DND-41 (cell line): Measurements from ENCODE around the gene TMEM39A.

Experiments used
- ATAC-seq: fragments of 200-7000 bp; cut with Tn5 transposase; 3 replicates; pipeline ENCODE4 v1.9.1; 2021; ENCODE audit warnings: low read depth; ENCODE audit not compliant: insufficient read depth
- DNase-seq: peaks from one replicate; pipeline ENCODE4 v3.0.0-alpha.2; 2020
- H2AFZ ChIP-seq: 2 replicates; pipeline ENCODE4 v1.6.0; 2012; ENCODE audit warnings: low read depth, low read length
- H3K27ac ChIP-seq: 2 replicates; pipeline ENCODE4 v1.5.1; 2012; ENCODE audit warnings: low read length, inconsistent platforms
- H3K27me3 ChIP-seq: fragments of 200-600 bp; sonication (generic); 2 replicates; pipeline ENCODE4 v1.6.0; 2012; ENCODE audit warnings: low read length, mild to moderate bottlenecking, inconsistent platforms; ENCODE audit not compliant: insufficient read depth, poor library complexity
- H3K36me3 ChIP-seq: 2 replicates; pipeline ENCODE4 v1.5.1; 2012; ENCODE audit warnings: low read length, inconsistent platforms; ENCODE audit not compliant: insufficient read depth
- H3K4me1 ChIP-seq: 2 replicates; pipeline ENCODE4 v1.5.1; 2012; ENCODE audit warnings: mild to moderate bottlenecking, low read length; ENCODE audit not compliant: insufficient read depth
- H3K4me2 ChIP-seq: 2 replicates; pipeline ENCODE4 v1.6.0; 2012; ENCODE audit warnings: mild to moderate bottlenecking, moderate library complexity, low read length, inconsistent platforms; ENCODE audit not compliant: insufficient read depth
- H3K4me3 ChIP-seq, 2 experiments: fragments of 200-600 bp in 1 of 2; shearing (Covaris generic) in 1 of 2; 2 replicates each; pipeline ENCODE4 v1.5.1; 2012 to 2016; ENCODE audit warnings: inconsistent platforms in 2 of 2, low read length in 2 of 2, mild to moderate bottlenecking in 2 of 2, low read depth in 1 of 2, moderate library complexity in 1 of 2
- H3K79me2 ChIP-seq: 2 replicates; pipeline ENCODE4 v1.6.0; 2012; ENCODE audit warnings: low read length, inconsistent platforms; ENCODE audit not compliant: insufficient read depth
- H3K9ac ChIP-seq: 2 replicates; pipeline ENCODE4 v1.6.0; 2012; ENCODE audit warnings: low read depth, mild to moderate bottlenecking, inconsistent platforms, low read length, moderate library complexity
- H3K9me3 ChIP-seq: 2 replicates; pipeline ENCODE4 v1.5.1; 2012; ENCODE audit warnings: low read length, moderate library complexity, mild to moderate bottlenecking, inconsistent platforms; ENCODE audit not compliant: insufficient read depth, severe bottlenecking
- H4K20me1 ChIP-seq: 2 replicates; pipeline ENCODE4 v1.6.0; 2012; ENCODE audit warnings: low read length; ENCODE audit not compliant: insufficient read depth
- CTCF ChIP-seq: IDR thresholded peaks from 2 replicates; pipeline ENCODE4 v1.5.1; 2012; ENCODE audit warnings: borderline replicate concordance, low read length, moderate library complexity, mild to moderate bottlenecking; ENCODE audit not compliant: poor library complexity, severe bottlenecking; ENCODE audit errors: extremely low read depth
- EZH2 ChIP-seq: IDR thresholded peaks from 3 replicates; pipeline ENCODE4 v1.6.1; 2012; ENCODE audit warnings: borderline replicate concordance, low read depth, mild to moderate bottlenecking, moderate library complexity, low read length, inconsistent platforms; ENCODE audit not compliant: severe bottlenecking

TMEM39A gene

GRCh38 chr3:119507404-119507803 is 44.0 kb upstream of the TMEM39A start:
- H3K79me2 ChIP-seq, result peaks cover 5% of the 10 kb centered on the region

GRCh38 chr3:119506631-119507030 is 43.2 kb upstream of the TMEM39A start:
- Histone ChIP-seq H4K20me1 (no peaks in the 10 kb centered on the region), H3K9ac (no peak overlapping the region), H3K4me2 (no peak overlapping the region), H3K4me1 (no peaks in the 10 kb centered on the region; the same call in 1 of the 2 replicates), H3K27ac (no peak overlapping the region), H3K36me3 (peaks cover 65% of the 10 kb centered on the region), H3K4me3 (no peak overlapping the region), H3K27me3 (no peaks in the 10 kb centered on the region), H3K9me3 (no peaks in the 10 kb centered on the region), H3K79me2 (peaks cover 7% of the 10 kb centered on the region), H2AFZ (no peak overlapping the region)
- TF ChIP-seq EZH2 (no peak), CTCF (no peak)
- DNase-seq, result no peak
- no peak for ATAC-seq

More at GRCh38 chr3:119507404-119507803, 44.0 kb upstream of the TMEM39A start:
- TF ChIP-seq EZH2, result no peak
- TF ChIP-seq CTCF, result no peak
- Histone ChIP-seq H2AFZ (no peak overlapping the region), H4K20me1 (no peaks in the 10 kb centered on the region), H3K9ac (no peak overlapping the region), H3K4me1 (no peaks in the 10 kb centered on the region; the same call in 1 of the 2 replicates), H3K4me2 (no peak overlapping the region), H3K27ac (no peak overlapping the region), H3K9me3 (no peaks in the 10 kb centered on the region), H3K4me3 (no peak overlapping the region), H3K36me3 (peaks cover 65% of the 10 kb centered on the region), H3K27me3 (no peaks in the 10 kb centered on the region)
- no peak for DNase-seq
- ATAC-seq, result no peak

DNA sequence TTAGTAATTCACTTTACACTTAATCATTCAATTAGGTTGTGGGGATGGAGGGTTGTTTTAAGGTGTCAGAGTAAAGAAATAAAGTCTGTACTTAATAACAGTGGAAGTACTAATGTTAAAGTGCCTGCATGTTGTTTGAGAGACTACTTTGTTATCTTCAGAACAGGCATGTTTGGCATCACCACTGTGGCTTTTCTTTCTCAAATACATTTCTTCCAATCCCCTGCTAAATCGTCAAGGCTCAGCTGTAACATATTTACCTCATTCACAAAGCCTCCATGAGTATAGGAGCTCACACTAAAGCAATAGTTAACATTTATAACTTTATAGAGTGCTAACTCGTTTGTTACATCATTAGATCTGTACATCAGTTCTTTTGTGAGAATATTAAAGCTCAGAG is 37.5 kb upstream of the TMEM39A start:
- no peak for ATAC-seq
- peak overlapping the region; percentile 78; the same call in 1 of the 2 replicates for H3K4me2 ChIP-seq
- no peak for TF ChIP-seq EZH2
- no peak for TF ChIP-seq CTCF
- H4K20me1 ChIP-seq, result no peaks in the 10 kb centered on the region
- no peaks in the 10 kb centered on the region for H3K27me3 ChIP-seq
- no peak overlapping the region for H3K9ac ChIP-seq
- DNase-seq, result no peak
- no peak overlapping the region for H2AFZ ChIP-seq
- H3K79me2 ChIP-seq, result peaks cover 42% of the 10 kb centered on the region
- H3K4me3 ChIP-seq, result no peak overlapping the region
- H3K9me3 ChIP-seq, result no peaks in the 10 kb centered on the region
- peaks cover 27% of the 10 kb centered on the region for H3K36me3 ChIP-seq
- peaks cover 35% of the 10 kb centered on the region for H3K4me1 ChIP-seq
- no peak overlapping the region for H3K27ac ChIP-seq

DNA sequence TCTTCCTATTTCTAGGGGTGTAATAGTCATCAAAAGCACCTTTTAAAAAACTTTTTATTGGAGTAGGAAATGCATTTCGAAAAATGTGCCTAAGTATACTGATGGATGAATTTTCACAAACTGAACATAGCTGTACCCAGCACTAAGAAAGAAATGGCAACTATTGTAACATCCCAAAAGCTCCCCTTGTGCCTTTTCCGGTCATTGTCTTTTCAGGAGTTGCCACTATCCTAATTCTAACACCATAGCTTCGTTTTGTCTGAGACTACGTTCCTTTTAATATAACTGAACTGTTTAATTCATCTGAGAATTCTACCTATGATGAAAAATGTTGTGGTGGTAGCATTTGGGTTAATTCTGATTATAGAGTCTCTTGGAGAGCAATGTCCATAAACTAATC is 36.9 kb upstream of the TMEM39A start:
- Histone ChIP-seq H3K4me1 (peaks cover 35% of the 10 kb centered on the region), H3K79me2 (peaks cover 42% of the 10 kb centered on the region), H3K27ac (no peak overlapping the region), H4K20me1 (no peaks in the 10 kb centered on the region), H3K27me3 (no peaks in the 10 kb centered on the region), H3K9me3 (no peaks in the 10 kb centered on the region), H3K9ac (no peak overlapping the region), H3K4me3 (peak overlapping the region in 1 of 2 experiments; percentile 88; a peak in 1 of 4 replicates), H2AFZ (no peak overlapping the region), H3K4me2 (peak overlapping the region; percentile 78), H3K36me3 (peaks cover 21% of the 10 kb centered on the region)
- no peak for ATAC-seq
- DNase-seq, result no peak
- TF ChIP-seq EZH2 (no peak), CTCF (no peak)
